Measurements from ENCODE around the gene SAPCD2.
A peak's percentile ranks its signal among the peaks of the same experiment; 100 is the strongest.

SAPCD2 gene

DNA sequence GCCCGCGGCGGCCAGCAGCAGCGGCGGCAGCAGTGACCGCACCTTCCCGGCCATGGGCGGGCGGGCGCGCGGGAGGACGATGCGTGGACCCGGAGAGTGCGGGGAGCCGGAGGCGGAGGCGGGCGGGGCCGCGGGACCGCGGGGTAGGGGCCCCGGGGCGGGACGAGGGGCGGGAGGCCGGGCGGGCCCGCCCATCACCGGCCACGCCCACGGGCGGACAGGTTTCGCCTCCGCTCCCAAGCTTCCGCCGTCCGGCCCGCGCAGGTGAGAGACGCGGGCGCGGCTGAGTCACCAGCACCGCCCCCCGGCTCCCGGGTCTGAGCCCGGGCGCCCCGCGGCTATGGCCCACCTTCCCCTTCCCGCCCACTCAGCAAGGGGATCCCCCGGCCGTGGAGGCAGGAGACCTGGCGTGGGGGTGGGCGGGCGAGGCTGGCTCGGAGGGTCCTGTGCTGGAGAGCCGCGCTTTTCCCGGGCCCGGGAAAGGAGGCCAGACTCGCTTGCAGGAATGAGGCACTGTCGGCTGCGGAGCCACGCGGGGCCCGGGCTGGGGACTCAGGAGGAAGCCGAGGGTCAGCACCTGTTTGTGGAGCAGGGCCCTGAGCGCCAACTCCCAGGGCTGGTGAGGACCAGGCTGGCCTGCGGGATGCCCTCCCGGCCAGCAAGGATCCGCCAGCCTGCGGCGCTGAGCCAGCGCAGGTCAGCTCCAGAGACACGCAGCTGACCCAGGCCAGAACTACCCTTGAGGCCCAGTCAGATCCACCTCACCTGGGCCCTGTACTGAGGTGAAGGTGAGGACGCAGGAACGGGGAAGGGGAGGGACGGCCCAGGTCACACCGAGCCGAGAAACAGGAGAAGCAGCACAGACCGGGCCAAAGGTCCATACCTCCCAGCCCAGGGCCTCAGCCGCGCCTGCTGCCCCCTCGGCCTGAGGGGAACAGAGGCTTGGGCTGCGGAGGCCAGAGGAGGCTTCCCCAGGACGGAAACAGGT, 16.1 kb downstream of the SAPCD2 start, which contains the start of gene ENTPD2 (continued):
- TF ChIP-seq, protein P1, sequence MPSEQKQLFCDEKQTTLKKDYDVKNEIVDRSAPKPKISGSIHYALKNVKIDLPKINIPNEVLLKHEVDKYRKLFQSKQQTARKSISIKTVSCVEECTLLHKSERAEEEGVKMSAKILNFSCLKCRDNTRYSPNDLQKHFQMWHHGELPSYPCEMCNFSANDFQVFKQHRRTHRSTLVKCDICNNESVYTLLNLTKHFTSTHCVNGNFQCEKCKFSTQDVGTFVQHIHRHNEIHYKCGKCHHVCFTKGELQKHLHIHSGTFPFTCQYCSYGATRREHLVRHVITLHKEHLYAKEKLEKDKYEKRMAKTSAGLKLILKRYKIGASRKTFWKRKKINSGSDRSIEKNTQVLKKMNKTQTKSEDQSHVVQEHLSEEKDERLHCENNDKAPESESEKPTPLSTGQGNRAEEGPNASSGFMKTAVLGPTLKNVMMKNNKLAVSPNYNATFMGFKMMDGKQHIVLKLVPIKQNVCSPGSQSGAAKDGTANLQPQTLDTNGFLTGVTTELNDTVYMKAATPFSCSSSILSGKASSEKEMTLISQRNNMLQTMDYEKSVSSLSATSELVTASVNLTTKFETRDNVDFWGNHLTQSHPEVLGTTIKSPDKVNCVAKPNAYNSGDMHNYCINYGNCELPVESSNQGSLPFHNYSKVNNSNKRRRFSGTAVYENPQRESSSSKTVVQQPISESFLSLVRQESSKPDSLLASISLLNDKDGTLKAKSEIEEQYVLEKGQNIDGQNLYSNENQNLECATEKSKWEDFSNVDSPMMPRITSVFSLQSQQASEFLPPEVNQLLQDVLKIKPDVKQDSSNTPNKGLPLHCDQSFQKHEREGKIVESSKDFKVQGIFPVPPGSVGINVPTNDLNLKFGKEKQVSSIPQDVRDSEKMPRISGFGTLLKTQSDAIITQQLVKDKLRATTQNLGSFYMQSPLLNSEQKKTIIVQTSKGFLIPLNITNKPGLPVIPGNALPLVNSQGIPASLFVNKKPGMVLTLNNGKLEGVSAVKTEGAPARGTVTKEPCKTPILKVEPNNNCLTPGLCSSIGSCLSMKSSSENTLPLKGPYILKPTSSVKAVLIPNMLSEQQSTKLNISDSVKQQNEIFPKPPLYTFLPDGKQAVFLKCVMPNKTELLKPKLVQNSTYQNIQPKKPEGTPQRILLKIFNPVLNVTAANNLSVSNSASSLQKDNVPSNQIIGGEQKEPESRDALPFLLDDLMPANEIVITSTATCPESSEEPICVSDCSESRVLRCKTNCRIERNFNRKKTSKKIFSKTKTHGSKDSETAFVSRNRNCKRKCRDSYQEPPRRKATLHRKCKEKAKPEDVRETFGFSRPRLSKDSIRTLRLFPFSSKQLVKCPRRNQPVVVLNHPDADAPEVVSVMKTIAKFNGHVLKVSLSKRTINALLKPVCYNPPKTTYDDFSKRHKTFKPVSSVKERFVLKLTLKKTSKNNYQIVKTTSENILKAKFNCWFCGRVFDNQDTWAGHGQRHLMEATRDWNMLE (tag by site-specific recombination; conservative IDR thresholded peaks at IDR 0.05; ENCODE audit: low read depth) = no peak
- TF ChIP-seq ZNF184 (tag by site-specific recombination; IDR thresholded peaks at IDR 0.05) (no peak), ZBTB48 (tag by site-specific recombination; IDR thresholded peaks at IDR 0.05) (no peak), ZNF768 (tag by site-specific recombination; IDR thresholded peaks at IDR 0.05) (no peak), ZNF544 (tag by site-specific recombination; IDR thresholded peaks at IDR 0.05) (no peak), ZNF280C (tag by site-specific recombination; IDR thresholded peaks at IDR 0.05) (no peak)

GRCh38 chr9:137052998-137053943, 17.1 kb downstream of the SAPCD2 start:
- POLR2A ChIA-PET = interaction anchor here (0.6 to 1.7 kb wide), 8 partner anchors 11 to 247 kb away, joined by 3 to 7 read pairs (median 4); partner anchors contain the start of genes MAN1B1, SAPCD2 and UAP1L1
- CTCF ChIA-PET = interaction anchor here (0.8 to 10.1 kb wide), 5 partner anchors 14 to 184 kb away, joined by 3 to 166 read pairs (median 4); partner anchors contain the start of genes MAN1B1 and SAPCD2
- Histone ChIP-seq H3K4me3 (ENCODE audit: low read depth, low read length) (peak overlapping the region; percentile 18), H3K4me1 (ENCODE audit: control insufficient read depth, insufficient read depth, low read length) (no peaks in the 10 kb centered on the region), H3K27ac (ENCODE audit: extremely low read depth, low read depth, low read length) (no peak overlapping the region), H3K36me3 (ENCODE audit: control insufficient read depth in 2 of 2, insufficient read depth in 1 of 2, low read length in 2 of 2) (no peaks in the 10 kb centered on the region), H3K9me3 (ENCODE audit: control insufficient read depth, insufficient read depth, low read depth, low read length) (no peaks in the 10 kb centered on the region)
- no peak for TF ChIP-seq ZBTB6 (tag by site-specific recombination; IDR thresholded peaks at IDR 0.05)
- peak; percentile 77 for TF ChIP-seq SCRT2 (tag by site-specific recombination; IDR thresholded peaks at IDR 0.05)
- TF ChIP-seq ZNF112 (tag by site-specific recombination; IDR thresholded peaks at IDR 0.05) = no peak
- TF ChIP-seq ZNF521 (tag by site-specific recombination; IDR thresholded peaks at IDR 0.05) = no peak
- TF ChIP-seq ZNF202 (tag by site-specific recombination; IDR thresholded peaks at IDR 0.05; ENCODE audit: borderline replicate concordance) = no peak
- TF ChIP-seq GLI2 (tag by site-specific recombination; IDR thresholded peaks at IDR 0.05; ENCODE audit: borderline replicate concordance, low read depth) = no peak
- TF ChIP-seq IKZF3 (tag by site-specific recombination; IDR thresholded peaks at IDR 0.05) = no peak
- no peak for TF ChIP-seq ZNF214 (tag by site-specific recombination; IDR thresholded peaks at IDR 0.05; ENCODE audit: borderline replicate concordance)
- no peak for TF ChIP-seq WT1 (tag by site-specific recombination; IDR thresholded peaks at IDR 0.05)
- TF ChIP-seq, protein P2, sequence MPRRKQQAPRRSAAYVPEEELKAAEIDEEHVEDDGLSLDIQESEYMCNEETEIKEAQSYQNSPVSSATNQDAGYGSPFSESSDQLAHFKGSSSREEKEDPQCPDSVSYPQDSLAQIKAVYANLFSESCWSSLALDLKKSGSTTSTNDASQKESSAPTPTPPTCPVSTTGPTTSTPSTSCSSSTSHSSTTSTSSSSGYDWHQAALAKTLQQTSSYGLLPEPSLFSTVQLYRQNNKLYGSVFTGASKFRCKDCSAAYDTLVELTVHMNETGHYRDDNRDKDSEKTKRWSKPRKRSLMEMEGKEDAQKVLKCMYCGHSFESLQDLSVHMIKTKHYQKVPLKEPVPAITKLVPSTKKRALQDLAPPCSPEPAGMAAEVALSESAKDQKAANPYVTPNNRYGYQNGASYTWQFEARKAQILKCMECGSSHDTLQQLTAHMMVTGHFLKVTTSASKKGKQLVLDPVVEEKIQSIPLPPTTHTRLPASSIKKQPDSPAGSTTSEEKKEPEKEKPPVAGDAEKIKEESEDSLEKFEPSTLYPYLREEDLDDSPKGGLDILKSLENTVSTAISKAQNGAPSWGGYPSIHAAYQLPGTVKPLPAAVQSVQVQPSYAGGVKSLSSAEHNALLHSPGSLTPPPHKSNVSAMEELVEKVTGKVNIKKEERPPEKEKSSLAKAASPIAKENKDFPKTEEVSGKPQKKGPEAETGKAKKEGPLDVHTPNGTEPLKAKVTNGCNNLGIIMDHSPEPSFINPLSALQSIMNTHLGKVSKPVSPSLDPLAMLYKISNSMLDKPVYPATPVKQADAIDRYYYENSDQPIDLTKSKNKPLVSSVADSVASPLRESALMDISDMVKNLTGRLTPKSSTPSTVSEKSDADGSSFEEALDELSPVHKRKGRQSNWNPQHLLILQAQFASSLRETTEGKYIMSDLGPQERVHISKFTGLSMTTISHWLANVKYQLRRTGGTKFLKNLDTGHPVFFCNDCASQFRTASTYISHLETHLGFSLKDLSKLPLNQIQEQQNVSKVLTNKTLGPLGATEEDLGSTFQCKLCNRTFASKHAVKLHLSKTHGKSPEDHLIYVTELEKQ (tag by site-specific recombination; IDR thresholded peaks at IDR 0.05; ENCODE audit: borderline replicate concordance) = no peak
- TF ChIP-seq YY2 (tag by site-specific recombination; IDR thresholded peaks at IDR 0.05) = no peak
- TF ChIP-seq ZNF280C (tag by site-specific recombination; IDR thresholded peaks at IDR 0.05) = no peak
